ENCODE measurements around the gene ARHGEF1.

Gene ARHGEF1

GRCh38 chr19:41920882-41921576, 38.0 kb downstream of the ARHGEF1 start:
- H3K9me2 ChIP-seq (ENCODE audit: low read depth, low read length): no peaks in the 10 kb centered on the region
- H3K27ac ChIP-seq (ENCODE audit: low read depth, low read length, poor library complexity, severe bottlenecking): no peak overlapping the region
- no peaks in the 10 kb centered on the region for H3K79me2 ChIP-seq (ENCODE audit: insufficient read depth, low read length)
- no peak overlapping the region for H3K9ac ChIP-seq (ENCODE audit: low read length)
- no peaks in the 10 kb centered on the region for H4K20me1 ChIP-seq (ENCODE audit: insufficient read depth, low read length)
- no peaks in the 10 kb centered on the region for H3K9me3 ChIP-seq (ENCODE audit: low read length)
- no peaks in the 10 kb centered on the region for H3F3A ChIP-seq (ENCODE audit: insufficient read depth, low read length)
- no peaks in the 10 kb centered on the region for H3K36me3 ChIP-seq (ENCODE audit: insufficient read depth, low read length)
- H3K27me3 ChIP-seq (ENCODE audit: insufficient read depth, low read length): peaks cover 16% of the 10 kb centered on the region
- no peak overlapping the region for H2AFZ ChIP-seq (ENCODE audit: low read length)
- TF ChIP-seq EZH2 (IDR thresholded peaks at IDR 0.05; ENCODE audit: borderline replicate concordance, low read length): no peak
- TF ChIP-seq CTCF (IDR thresholded peaks at IDR 0.05; ENCODE audit: low read length): peak; percentile 27; the same call in 1 of the 2 replicates
- no peak overlapping the region for H3K4me3 ChIP-seq (ENCODE audit: low read depth, low read length, poor library complexity, severe bottlenecking)
- no peak overlapping the region for H3K4me2 ChIP-seq (ENCODE audit: low read length)
- H3K4me1 ChIP-seq (ENCODE audit: insufficient read depth, low read length, severe bottlenecking): no peaks in the 10 kb centered on the region

- H3K27ac ChIP-seq (ENCODE audit: low read depth, low read length, poor library complexity, severe bottlenecking): no peak overlapping the region
- H3K9ac ChIP-seq (ENCODE audit: low read length): no peak overlapping the region
- H3K4me1 ChIP-seq (ENCODE audit: insufficient read depth, low read length, severe bottlenecking): no peaks in the 10 kb centered on the region
- no peaks in the 10 kb centered on the region for H3F3A ChIP-seq (ENCODE audit: insufficient read depth, low read length)
- no peak overlapping the region for H2AFZ ChIP-seq (ENCODE audit: low read length)
- no peaks in the 10 kb centered on the region for H3K9me3 ChIP-seq (ENCODE audit: low read length)
- no peaks in the 10 kb centered on the region for H4K20me1 ChIP-seq (ENCODE audit: insufficient read depth, low read length)
- peaks cover 7% of the 10 kb centered on the region; the same call in 1 of the 2 replicates for H3K27me3 ChIP-seq (ENCODE audit: insufficient read depth, low read length)
- H3K4me2 ChIP-seq (ENCODE audit: low read length): no peak overlapping the region
- no peaks in the 10 kb centered on the region for H3K9me2 ChIP-seq (ENCODE audit: low read depth, low read length)
- H3K79me2 ChIP-seq (ENCODE audit: insufficient read depth, low read length): no peaks in the 10 kb centered on the region
- no peaks in the 10 kb centered on the region for H3K36me3 ChIP-seq (ENCODE audit: insufficient read depth, low read length)
- H3K4me3 ChIP-seq (ENCODE audit: low read depth, low read length, poor library complexity, severe bottlenecking): no peak overlapping the region
- TF ChIP-seq CTCF (IDR thresholded peaks at IDR 0.05; ENCODE audit: low read length) (no peak), EZH2 (IDR thresholded peaks at IDR 0.05; ENCODE audit: borderline replicate concordance, low read length) (no peak)
Measured at GRCh38 chr19:41921577-41922576, 38.9 kb downstream of the ARHGEF1 start.

DNA sequence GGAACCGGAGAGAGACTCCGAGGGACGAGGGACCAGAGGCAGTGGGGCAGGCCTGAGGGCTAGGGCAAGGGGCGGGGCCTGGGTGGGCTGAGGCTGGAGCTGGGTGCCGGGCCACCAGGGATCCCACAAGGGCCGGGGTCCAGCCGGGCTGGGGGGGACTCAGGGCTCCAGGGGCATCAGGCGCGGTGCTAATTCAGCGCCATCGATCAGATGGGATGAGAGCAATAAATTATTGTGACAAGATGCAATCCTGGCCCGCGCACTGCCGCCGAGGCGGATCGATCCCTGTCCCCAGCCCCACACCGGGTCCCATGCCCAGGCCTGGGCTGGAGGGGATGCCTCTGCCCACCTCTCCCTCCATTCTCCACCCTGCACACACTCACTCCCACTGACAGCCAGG, 39.6 kb downstream of the ARHGEF1 start:
- Histone ChIP-seq H3K9me3 (ENCODE audit: low read length) (no peaks in the 10 kb centered on the region), H3K27me3 (ENCODE audit: insufficient read depth, low read length) (peaks cover 4% of the 10 kb centered on the region; the same call in 1 of the 2 replicates), H3K27ac (ENCODE audit: low read depth, low read length, poor library complexity, severe bottlenecking) (no peak overlapping the region), H2AFZ (ENCODE audit: low read length) (no peak overlapping the region), H3K4me3 (ENCODE audit: low read depth, low read length, poor library complexity, severe bottlenecking) (no peak overlapping the region), H3K9me2 (ENCODE audit: low read depth, low read length) (no peaks in the 10 kb centered on the region), H3K4me1 (ENCODE audit: insufficient read depth, low read length, severe bottlenecking) (peaks cover 4% of the 10 kb centered on the region), H3F3A (ENCODE audit: insufficient read depth, low read length) (no peaks in the 10 kb centered on the region), H3K9ac (ENCODE audit: low read length) (no peak overlapping the region), H3K4me2 (ENCODE audit: low read length) (no peak overlapping the region), H3K79me2 (ENCODE audit: insufficient read depth, low read length) (no peaks in the 10 kb centered on the region), H4K20me1 (ENCODE audit: insufficient read depth, low read length) (no peaks in the 10 kb centered on the region), H3K36me3 (ENCODE audit: insufficient read depth, low read length) (no peaks in the 10 kb centered on the region)
- TF ChIP-seq EZH2 (IDR thresholded peaks at IDR 0.05; ENCODE audit: borderline replicate concordance, low read length) (no peak), CTCF (IDR thresholded peaks at IDR 0.05; ENCODE audit: low read length) (no peak)
